WTC11 (cell line): ENCODE data around the gene FBXL13. TPM values are rescaled to one million over a fixed set of nuclear protein-coding genes. Genes with fewer than 3 reads are reported as not detected.

Experiments
- ATAC-seq: fragments of 200-7000 bp; cut with Tn5 transposase; 2 replicates; pipeline ENCODE4 v1.10.0; 2021; ENCODE audit warnings: mild to moderate bottlenecking, moderate library complexity
- CTCF ChIA-PET: fragments of 300-600 bp; sonication (Branson Sonifier 250); formaldehyde crosslinking; loops from one replicate; lab custom pipeline; 2021; ENCODE audit warnings: antibody characterized with exemption; lab: Charles Lee
- POLR2A ChIA-PET: fragments of 350-600 bp; sonication (Branson Sonifier 250); formaldehyde crosslinking; loops from one replicate; lab custom pipeline; 2021; ENCODE audit warnings: antibody characterized with exemption; lab: Charles Lee
- DNase-seq: peaks from one replicate; pipeline ENCODE4 v3.0.0; 2021; ENCODE audit warnings: low spot score
- H3K27ac Mint-ChIP-seq: 2 replicates; pipeline ENCODE4 v1.8.0; 2021; ENCODE audit warnings: mixed read lengths
- H3K27me3 Mint-ChIP-seq: 2 replicates; pipeline ENCODE4 v1.8.0; 2021; ENCODE audit warnings: low read depth, mild to moderate bottlenecking, moderate library complexity, mixed read lengths
- H3K36me3 Mint-ChIP-seq: 2 replicates; pipeline ENCODE4 v1.8.0; 2021; ENCODE audit warnings: mixed read lengths
- H3K4me1 Mint-ChIP-seq: 2 replicates; pipeline ENCODE4 v1.8.0; 2022; ENCODE audit warnings: mixed read lengths
- H3K4me3 Mint-ChIP-seq: 2 replicates; pipeline ENCODE4 v1.8.0; 2021; ENCODE audit warnings: mild to moderate bottlenecking, moderate library complexity, mixed read lengths
- H3K9me3 Mint-ChIP-seq: 2 replicates; pipeline ENCODE4 v1.8.0; 2021; ENCODE audit warnings: mixed read lengths
- AR ChIP-seq: fragments of 250-450 bp; sonication (Bioruptor Pico); IDR thresholded peaks from 2 replicates; pipeline ENCODE4 v1.9.0; 2021; ENCODE audit warnings: mild to moderate bottlenecking
- ATF1 ChIP-seq: sonication (generic); formaldehyde crosslinking; IDR thresholded peaks from 2 replicates; pipeline ENCODE4 v1.8.1; 2023; ENCODE audit warnings: mild to moderate bottlenecking, moderate library complexity, missing genetic modification reagents
- ATF2 ChIP-seq: sonication (generic); formaldehyde crosslinking; IDR thresholded peaks from 2 replicates; pipeline ENCODE4 v1.8.1; 2022; ENCODE audit warnings: low read depth, missing genetic modification reagents, borderline replicate concordance
- CBFB ChIP-seq: sonication (generic); formaldehyde crosslinking; IDR thresholded peaks from 2 replicates; pipeline ENCODE4 v1.8.1; 2022; ENCODE audit warnings: mild to moderate bottlenecking, low read depth, missing genetic modification reagents
- CTCF ChIP-seq: fragments of 200-600 bp; IDR thresholded peaks from 2 replicates; pipeline ENCODE4 v1.8.0; 2022; ENCODE audit warnings: antibody characterized with exemption
- E2F4 ChIP-seq: sonication (generic); formaldehyde crosslinking; IDR thresholded peaks from 2 replicates; pipeline ENCODE4 v1.8.1; 2022; ENCODE audit warnings: low read depth, mild to moderate bottlenecking, moderate library complexity, missing genetic modification reagents, borderline replicate concordance
- E2F5 ChIP-seq: sonication (generic); formaldehyde crosslinking; IDR thresholded peaks from 2 replicates; pipeline ENCODE4 v1.8.1; 2022; ENCODE audit warnings: mild to moderate bottlenecking, moderate library complexity, missing genetic modification reagents
- ELF4 ChIP-seq: sonication (generic); formaldehyde crosslinking; IDR thresholded peaks from 2 replicates; pipeline ENCODE4 v1.8.1; 2022; ENCODE audit warnings: low read depth, mild to moderate bottlenecking, moderate library complexity, missing genetic modification reagents
- ERG ChIP-seq: fragments of 250-450 bp; sonication (Bioruptor Pico); IDR thresholded peaks from 2 replicates; pipeline ENCODE4 v1.8.0; 2021; ENCODE audit warnings: mild to moderate bottlenecking
- FOXJ3 ChIP-seq: sonication (generic); formaldehyde crosslinking; IDR thresholded peaks from 2 replicates; pipeline ENCODE4 v1.9.0; 2021; ENCODE audit warnings: missing genetic modification reagents, mild to moderate bottlenecking, borderline replicate concordance
- FOXP1 ChIP-seq: sonication (generic); formaldehyde crosslinking; IDR thresholded peaks from 2 replicates; pipeline ENCODE4 v1.8.0; 2022; ENCODE audit warnings: missing genetic modification reagents, mild to moderate bottlenecking, moderate library complexity, borderline replicate concordance
- GABPB1 ChIP-seq: sonication (generic); formaldehyde crosslinking; IDR thresholded peaks from 2 replicates; pipeline ENCODE4 v1.8.1; 2023; ENCODE audit warnings: mild to moderate bottlenecking, missing genetic modification reagents
- IRF2 ChIP-seq: sonication (generic); formaldehyde crosslinking; IDR thresholded peaks from 2 replicates; pipeline ENCODE4 v1.8.0; 2022; ENCODE audit warnings: low read depth, missing genetic modification reagents, borderline replicate concordance
- MLX ChIP-seq: sonication (generic); formaldehyde crosslinking; IDR thresholded peaks from 2 replicates; pipeline ENCODE4 v1.8.1; 2023; ENCODE audit warnings: mild to moderate bottlenecking, missing genetic modification reagents, moderate library complexity
- NR1H2 ChIP-seq: sonication (generic); formaldehyde crosslinking; IDR thresholded peaks from 2 replicates; pipeline ENCODE4 v1.9.0; 2021; ENCODE audit warnings: mild to moderate bottlenecking, moderate library complexity, missing genetic modification reagents
- RELA ChIP-seq: sonication (generic); formaldehyde crosslinking; IDR thresholded peaks from 2 replicates; pipeline ENCODE4 v1.8.1; 2022; ENCODE audit warnings: missing genetic modification reagents, mild to moderate bottlenecking, borderline replicate concordance
- RORB ChIP-seq: fragments of 250-450 bp; sonication (Bioruptor Pico); IDR thresholded peaks from 2 replicates; pipeline ENCODE4 v1.9.0; 2021; ENCODE audit warnings: mild to moderate bottlenecking
- TCF7 ChIP-seq: sonication (generic); formaldehyde crosslinking; IDR thresholded peaks from 2 replicates; pipeline ENCODE4 v1.8.0; 2022; ENCODE audit warnings: mild to moderate bottlenecking, low read depth, missing genetic modification reagents, moderate library complexity
- ZNF281 ChIP-seq: sonication (generic); formaldehyde crosslinking; IDR thresholded peaks from 2 replicates; pipeline ENCODE4 v1.8.0; 2023; ENCODE audit warnings: mild to moderate bottlenecking, missing genetic modification reagents
- ZNF512 ChIP-seq: sonication (generic); formaldehyde crosslinking; IDR thresholded peaks from 2 replicates; pipeline ENCODE4 v1.8.1; 2022; ENCODE audit warnings: missing genetic modification reagents, borderline replicate concordance
- total RNA-seq: library from RNA; stranded (reverse); gene quantifications from 3 replicates; pipeline ENCODE4 v1.2.3, GENCODE V29; 2021

FBXL13 gene
- total RNA-seq, 1 experiment from 2014 or later: 1.7 TPM

- TF ChIP-seq E2F4 (CRISPR knock-in tag): no peak
- TF ChIP-seq ATF2 (CRISPR knock-in tag): no peak
- TF ChIP-seq CBFB (CRISPR knock-in tag): no peak
These were observed 178.0 kb downstream of the FBXL13 start (continued) for GRCh38 chr7:102896585-102896984.

GRCh38 chr7:102895602-102896001 lies 179.0 kb downstream of the FBXL13 start:
- no peaks in the 10 kb centered on the region for H3K36me3 Mint-ChIP-seq
- no peak for DNase-seq
- no peak for TF ChIP-seq FOXJ3
- no peak for TF ChIP-seq RELA (CRISPR knock-in tag)
- TF ChIP-seq ELF4 (CRISPR knock-in tag): no peak
- no peak for TF ChIP-seq FOXP1 (CRISPR knock-in tag)
- no peak for TF ChIP-seq E2F5 (CRISPR knock-in tag)
- no peak for TF ChIP-seq NR1H2 (CRISPR knock-in tag)
- TF ChIP-seq ZNF281 (CRISPR knock-in tag): no peak
- TF ChIP-seq AR (CRISPR knock-in tag): no peak
- no peak for TF ChIP-seq MLX (CRISPR knock-in tag)
- no peak for TF ChIP-seq TCF7
- TF ChIP-seq GABPB1: no peak
- TF ChIP-seq CTCF: no peak
- no peak for TF ChIP-seq RORB
- no peak for TF ChIP-seq IRF2
- TF ChIP-seq ATF1 (CRISPR knock-in tag): no peak
- TF ChIP-seq ZNF512 (CRISPR knock-in tag): no peak
- TF ChIP-seq ERG (CRISPR knock-in tag): no peak
- TF ChIP-seq, all 79 proteins: peak for 0
- POLR2A ChIA-PET: no interaction called here
- ATAC-seq: no peak
- CTCF ChIA-PET: no interaction called here
- H3K27me3 Mint-ChIP-seq: no peaks in the 10 kb centered on the region
- H3K9me3 Mint-ChIP-seq: no peaks in the 10 kb centered on the region
- 0 out of 2 replicates have a peak overlapping the region, but pooled peaks have one; percentile 5 for H3K27ac Mint-ChIP-seq
- peaks cover 2% of the 10 kb centered on the region; the same call in 1 of the 2 replicates for H3K4me1 Mint-ChIP-seq
- H3K4me3 Mint-ChIP-seq: no peak overlapping the region
